NCI-H510A treated with DMSO at 0.1 percent for 48 hours (cell line): ENCODE results near the gene PLD5.
"Not testable (repeated sequence)": the region's sequence is repeated elsewhere in the genome, so short reads cannot be mapped to it uniquely, and the experiment has no call there.

Experiments
- DNase-seq: peaks from one replicate; lab custom pipeline; 2025; lab: John Stamatoyannopoulos, UW

The PLD5 gene

DNA sequence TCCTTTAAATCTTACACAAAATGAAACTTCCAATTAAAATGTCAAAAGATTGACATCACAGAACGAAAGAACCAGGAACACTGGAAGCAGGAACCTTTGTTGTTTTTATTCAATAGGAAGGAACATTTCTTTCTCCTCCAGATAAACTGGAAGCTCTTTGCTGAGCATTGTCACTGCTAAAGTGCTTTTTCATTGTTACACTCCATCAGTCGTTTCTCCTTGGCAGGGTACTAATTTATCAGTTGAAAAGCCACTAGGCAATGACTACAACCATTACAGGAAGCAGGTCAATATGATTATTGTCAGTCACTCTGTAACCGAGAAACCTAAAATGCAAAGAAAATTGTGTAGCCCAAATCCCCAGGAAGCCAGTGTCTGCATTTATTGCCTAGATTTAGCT lies 362.4 kb downstream of the PLD5 start:
- no peak for DNase-seq

- DNase-seq, result no peak
Observed at GRCh38 chr1:242147096-242147976, 377.2 kb downstream of the PLD5 start.

- DNase-seq, result no peak
Observed at GRCh38 chr1:242146652-242147051, 377.8 kb downstream of the PLD5 start.

DNA sequence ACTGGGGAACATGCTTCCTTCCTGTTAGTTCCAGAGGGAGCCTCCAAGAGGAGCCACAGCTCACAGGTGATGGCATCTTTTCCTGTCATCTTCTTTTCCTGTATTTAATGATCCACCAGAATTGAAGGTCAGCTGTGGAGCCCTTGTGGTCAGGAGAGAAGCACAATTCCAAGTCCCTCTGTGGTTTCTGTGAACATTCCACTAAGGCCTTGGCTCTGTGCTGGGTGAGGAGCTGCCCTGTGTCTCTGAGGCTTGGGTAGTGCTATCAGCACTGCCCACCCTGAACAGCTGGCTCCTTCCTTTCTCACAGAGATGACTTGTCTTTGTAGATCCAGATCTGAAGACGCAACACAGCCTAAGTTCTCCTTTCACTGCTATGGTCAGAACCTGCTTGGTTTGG lies 383.7 kb downstream of the PLD5 start:
- no peak for DNase-seq

DNA sequence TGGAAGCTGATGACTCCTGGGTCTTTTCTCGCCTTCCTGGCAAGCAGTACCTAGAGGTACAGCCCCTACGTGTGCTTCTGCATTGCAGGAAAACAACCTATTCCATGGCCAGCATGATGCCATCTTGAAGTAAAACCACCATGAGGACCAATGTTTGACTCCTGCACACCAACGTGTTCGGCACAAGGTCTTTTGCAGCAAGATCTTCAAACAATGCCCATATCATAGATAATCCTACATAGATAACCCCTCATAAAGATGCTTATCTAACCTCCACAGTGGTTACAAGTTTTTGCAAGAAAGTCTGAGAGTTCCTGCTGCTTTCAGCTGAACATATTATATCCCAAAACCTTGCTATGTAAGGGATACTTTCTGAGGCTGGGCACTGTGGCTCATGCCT lies 384.5 kb downstream of the PLD5 start:
- no peak for DNase-seq

DNA sequence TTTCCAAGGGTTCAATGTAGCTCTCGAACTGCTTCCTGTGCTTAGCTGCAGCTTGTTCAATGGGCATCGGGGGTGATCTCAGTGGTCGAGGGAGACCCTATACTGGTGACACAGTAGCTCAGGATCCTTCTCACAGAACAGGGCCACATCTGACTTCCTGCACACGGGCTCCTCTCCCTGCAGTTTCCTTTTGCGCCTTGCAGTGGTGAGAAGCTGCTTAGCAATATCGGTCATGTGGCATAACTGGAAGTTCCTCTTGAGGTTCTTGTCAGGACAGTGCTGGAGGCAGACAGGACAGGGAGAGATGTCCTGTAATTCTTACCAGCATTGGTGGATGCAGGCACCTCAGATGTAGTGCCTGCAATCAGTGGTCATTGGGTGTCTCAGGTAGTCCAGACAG lies 385.1 kb downstream of the PLD5 start:
- DNase-seq, result no peak

DNA sequence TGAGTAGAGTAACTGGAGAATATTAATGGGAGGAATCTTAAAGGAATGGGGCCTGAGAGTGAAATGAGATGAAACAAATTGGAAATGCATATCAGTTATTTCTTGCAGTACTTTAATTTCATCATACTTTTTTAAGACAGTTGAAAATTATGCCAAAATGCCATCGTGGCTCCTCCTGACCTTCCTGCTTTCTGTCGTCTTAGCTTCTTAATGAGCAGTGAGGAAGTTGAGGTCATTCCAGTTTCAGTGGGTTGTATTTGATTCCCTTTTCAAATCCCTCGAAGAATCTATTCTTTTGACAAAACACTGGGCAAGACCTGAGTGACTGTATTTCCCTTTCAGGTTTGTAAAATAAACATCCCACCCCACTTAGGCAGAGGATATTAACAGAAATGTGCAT lies 390.7 kb downstream of the PLD5 start:
- DNase-seq, result no peak

- no peak for DNase-seq
Observed at GRCh38 chr1:242133351-242133750, 391.1 kb downstream of the PLD5 start.

GRCh38 chr1:242132121-242132817 lies 392.2 kb downstream of the PLD5 start:
- no peak for DNase-seq

DNA sequence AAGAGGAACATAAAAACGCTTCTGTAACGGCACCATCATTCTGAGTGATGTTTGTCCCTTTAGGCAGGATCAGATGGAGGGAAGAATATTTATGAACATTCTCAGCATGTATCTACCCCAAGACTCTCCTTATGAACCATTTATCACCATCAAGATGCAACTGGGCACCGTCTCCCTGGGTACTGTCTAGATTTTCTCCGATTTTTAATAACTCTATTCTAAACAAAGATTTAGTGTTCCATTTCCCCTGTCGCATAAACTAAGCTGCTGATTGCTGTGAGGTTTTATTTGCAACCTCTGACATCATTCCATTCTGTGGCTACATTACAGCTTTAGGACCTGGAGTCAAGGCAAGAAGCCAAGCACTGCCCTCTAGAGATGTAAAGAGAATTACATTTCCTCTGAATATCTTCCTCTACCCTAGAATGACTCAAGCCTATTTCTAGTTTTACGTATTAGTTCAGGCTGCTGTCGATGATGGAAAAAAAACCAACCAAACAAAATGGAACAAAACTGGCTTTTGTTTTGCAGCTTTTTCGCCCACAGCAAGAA lies 395.5 kb downstream of the PLD5 start:
- peak; percentile 6 for DNase-seq

- no peak for DNase-seq
Observed at GRCh38 chr1:242120432-242120831, 404.1 kb downstream of the PLD5 start.

GRCh38 chr1:242100921-242101320 lies 423.6 kb downstream of the PLD5 start:
- DNase-seq, result no peak

- not testable (repeated sequence) for DNase-seq
Observed at GRCh38 chr1:242097283-242097682, 427.2 kb downstream of the PLD5 start.

- no peak for DNase-seq
Observed at GRCh38 chr1:242093116-242093515, 431.4 kb downstream of the PLD5 start.

DNA sequence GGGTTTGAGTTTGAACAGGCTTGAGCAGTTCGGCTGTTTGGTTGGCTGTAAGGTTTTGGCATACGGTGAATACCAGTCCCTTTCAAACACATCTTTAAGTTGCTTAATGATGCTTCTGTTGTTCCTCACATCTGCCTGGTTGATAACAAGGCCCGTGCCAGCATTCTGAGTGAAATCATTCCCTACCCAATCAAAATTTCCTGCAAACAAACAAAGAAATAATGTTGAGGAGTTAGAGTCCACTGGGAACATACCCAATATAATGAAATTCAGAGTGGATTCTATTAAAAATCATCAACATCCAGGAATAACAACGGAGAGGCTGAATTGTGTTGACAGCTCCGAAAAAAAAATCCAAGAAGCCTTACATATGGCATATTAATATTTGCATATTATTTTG lies 434.6 kb downstream of the PLD5 start:
- DNase-seq, result no peak

DNA sequence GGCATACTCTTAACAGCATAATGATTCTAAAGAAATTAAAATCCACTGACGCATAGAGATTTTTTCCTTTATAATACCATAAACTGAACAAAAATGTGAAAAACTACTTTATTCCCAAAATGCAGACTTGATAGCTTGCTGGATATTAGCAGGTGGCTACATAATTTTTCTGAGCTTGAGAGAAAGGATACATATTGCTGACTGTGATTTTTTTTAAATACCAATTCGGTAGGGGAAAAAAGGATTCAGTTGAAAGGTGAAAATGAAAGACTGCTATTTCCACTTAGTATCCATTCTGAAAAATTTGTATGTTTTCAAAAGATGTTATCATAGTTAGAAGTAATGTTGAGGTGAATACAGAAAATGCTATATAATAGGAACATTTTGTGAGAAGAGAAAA lies 435.6 kb downstream of the PLD5 start:
- no peak for DNase-seq

DNA sequence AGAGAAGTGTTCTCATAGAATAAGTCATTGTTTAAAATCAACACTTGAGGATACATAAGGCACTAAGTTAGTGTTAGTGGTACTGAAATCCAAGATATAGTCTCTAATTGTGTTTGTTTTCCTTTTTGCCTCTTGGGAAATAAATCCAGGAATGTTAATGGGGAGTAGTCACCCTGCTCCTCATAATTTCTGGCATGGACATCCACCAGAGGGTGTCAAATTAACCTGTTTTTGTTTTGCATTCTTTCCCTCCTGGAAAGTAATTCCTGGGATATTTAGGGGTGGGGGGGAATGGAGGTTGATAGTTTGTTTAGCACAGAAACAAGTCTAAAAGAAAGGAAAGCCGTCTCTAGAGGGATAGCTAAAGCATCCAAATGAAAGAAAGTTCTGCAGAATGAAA lies 437.8 kb downstream of the PLD5 start:
- no peak for DNase-seq

DNA sequence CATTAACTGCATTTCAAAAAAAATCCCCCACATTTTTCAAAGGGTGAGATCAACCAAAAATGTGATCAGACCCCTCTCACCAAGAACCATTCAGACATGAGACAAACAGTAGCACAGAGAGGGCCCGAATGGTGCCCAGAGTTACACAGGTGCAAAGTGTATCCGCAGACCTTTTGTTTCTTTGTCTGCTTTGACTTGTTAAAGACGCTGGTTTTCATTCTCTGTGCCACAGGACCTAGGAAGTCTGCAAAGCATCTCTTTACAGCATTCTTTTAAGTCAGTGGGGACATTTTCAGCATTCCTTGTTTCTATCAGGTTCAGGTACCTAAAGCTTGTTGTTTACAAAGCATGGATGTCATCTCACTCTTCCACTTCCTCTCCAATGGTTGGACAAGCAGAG lies 438.4 kb downstream of the PLD5 start:
- DNase-seq, result no peak

DNA sequence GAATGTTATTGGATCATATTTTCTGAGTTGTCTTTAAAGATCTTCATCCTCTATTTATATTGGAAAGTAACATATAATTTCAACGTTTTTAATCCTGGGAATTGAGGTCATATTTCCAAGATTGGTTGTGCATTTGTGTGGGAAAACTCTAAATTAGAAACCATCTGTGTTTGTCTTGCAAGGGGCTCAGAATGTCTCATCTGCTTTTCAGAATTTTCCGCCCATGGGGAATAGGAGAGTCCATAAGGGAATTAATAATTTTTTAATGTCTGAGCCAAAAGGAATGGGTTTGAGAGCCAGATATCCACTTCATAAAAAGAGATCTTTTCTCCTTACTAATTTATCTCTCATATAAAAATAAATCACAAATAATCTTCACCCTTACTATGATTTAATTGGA lies 440.8 kb downstream of the PLD5 start:
- no peak for DNase-seq

DNA sequence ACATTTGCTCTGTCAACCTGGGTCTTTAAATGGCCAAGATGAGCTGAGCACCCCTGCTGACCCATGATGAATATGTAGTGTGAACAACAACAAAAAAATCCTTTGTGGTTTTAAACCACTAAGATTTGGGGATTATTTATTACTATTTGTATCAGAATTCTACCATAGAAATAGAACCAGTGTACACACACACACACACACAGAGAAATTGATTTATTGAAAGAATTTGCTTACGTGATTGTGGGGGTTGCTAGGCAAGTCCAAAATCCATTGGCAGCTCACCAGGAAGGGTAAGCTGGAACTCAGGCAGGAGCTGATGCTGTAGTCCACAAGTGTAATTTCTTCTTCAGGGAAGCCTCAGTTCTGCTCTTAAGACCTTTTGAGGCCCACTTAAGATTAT lies 443.1 kb downstream of the PLD5 start:
- DNase-seq, result no peak

DNA sequence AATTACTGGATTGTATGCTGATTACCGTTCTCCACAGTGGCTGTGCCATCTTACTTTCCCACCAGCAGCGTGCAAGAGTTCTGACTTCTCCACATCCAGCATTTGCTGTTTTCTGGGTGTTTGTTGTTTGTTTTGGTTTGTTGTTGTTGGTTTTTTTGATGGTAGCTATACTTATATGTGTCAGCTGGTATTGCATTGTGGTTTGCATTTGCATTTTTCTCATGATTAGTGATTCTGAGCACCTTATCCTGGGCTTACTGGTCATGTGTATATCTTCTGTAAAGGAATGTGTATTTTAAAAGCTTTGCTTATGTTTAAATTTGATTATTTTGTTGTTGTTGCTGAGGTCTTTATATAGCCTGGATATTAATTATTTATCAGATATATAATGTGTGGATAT lies 458.7 kb downstream of the PLD5 start:
- no peak for DNase-seq

GRCh38 chr1:242062271-242062670 lies 462.2 kb downstream of the PLD5 start:
- no peak for DNase-seq

- no peak for DNase-seq
Observed at GRCh38 chr1:242059976-242060375, 464.5 kb downstream of the PLD5 start.
